ENCODE measurements around the gene MAP3K21.

Gene MAP3K21

GRCh38 chr1:233359431-233359830 lies 31.9 kb downstream of the MAP3K21 start:
- no peak for DNase-seq (ENCODE audit: low read depth)

DNA sequence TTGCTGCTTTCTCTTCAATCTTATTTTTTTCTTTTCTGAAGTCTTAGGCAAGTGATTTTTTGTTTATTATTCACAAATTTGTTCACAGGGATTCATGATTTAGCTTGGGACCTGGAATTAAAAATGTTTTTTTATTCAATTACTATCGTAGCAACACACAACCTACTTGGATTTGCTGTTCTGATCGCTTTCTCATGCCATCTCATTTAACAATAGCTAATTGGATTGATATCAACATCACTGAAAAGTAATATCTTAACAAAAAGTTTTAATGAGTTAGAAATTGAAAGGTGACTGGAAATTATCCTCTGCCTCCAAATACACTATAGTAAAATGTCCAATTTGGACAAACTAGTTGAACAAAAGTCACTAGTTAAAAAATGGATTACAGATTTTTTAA lies 32.4 kb downstream of the MAP3K21 start:
- DNase-seq (ENCODE audit: low read depth) = no peak

GRCh38 chr1:233360525-233361102 lies 33.1 kb downstream of the MAP3K21 start:
- no peak for DNase-seq (ENCODE audit: low read depth)

GRCh38 chr1:233361876-233362275 lies 34.4 kb downstream of the MAP3K21 start:
- DNase-seq (ENCODE audit: low read depth) = no peak

DNA sequence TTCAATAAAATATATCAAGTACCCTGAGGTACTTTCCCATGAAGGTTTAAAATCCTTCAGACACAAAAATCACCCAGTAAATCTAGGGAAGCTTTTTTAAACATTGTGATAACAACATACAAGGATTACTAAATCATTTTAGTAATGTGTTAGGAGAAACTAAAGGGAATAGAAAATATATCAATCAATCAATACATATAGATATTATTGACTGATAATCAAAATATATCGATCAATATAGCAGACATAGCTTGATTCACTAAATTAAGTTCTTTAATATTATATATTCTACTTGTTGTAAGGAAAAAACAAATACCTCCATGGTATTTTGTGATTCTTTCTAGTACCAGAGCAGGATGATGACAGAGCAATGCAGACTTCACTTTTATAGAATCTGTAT lies 35.2 kb downstream of the MAP3K21 start:
- no peak for DNase-seq (ENCODE audit: low read depth)

DNA sequence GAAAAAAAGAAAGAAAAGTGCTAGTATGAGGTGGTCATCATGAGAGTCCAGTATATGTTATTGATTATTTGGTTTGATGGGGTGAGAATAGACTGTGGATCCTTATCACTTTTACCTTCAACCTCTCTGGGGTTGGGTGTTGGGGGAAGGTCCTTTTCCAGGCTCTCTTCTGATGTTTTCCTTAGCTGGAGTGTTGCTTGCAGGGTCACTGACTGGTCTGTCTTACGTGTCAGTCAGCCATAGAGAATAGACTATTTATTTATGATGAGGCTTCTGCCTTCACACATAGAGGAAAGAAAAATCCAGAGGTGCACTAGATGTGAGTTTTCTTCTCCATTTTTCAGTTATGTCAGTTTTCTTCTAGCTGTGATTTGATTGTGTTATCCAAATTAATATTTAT lies 36.5 kb downstream of the MAP3K21 start:
- no peak for DNase-seq (ENCODE audit: low read depth)

GRCh38 chr1:233364695-233365539 lies 37.4 kb downstream of the MAP3K21 start:
- DNase-seq (ENCODE audit: low read depth) = no peak

GRCh38 chr1:233366575-233366974 lies 39.1 kb downstream of the MAP3K21 start:
- DNase-seq (ENCODE audit: low read depth) = no peak

DNA sequence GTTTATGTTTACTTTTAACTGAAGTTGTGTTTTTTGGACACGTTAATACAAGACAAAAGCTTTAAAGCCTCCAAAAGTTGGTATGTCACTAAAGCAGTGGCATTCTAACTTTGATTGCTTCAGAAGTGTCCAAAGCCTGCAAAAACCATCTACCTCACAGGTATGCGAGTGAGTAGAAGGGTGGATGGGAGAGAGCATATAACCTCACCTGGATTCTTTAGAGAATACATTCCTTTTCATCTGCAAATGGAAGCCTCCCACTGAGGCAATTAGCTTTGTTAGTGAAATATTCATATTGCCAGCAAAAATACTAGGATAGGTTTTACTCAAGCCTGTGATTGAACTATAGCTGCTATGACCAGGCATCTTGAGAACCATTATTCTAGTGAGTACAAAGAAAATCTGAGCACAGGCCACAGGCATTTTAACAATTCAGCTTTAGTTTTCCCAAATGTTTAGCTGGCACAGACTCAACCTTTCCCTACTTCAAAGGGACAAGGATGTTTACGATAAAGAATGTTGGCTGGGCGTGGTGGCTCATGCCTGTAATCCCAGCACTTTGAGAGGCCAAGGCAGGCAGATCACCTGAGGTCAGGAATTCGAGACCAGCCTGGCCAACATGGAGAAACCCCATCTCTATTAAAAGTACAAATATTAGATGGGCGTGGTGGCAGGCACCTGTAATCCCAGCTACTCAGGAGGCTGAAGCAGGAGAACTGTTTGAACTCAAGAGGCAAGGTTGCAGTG lies 39.7 kb downstream of the MAP3K21 start:
- no peak for DNase-seq (ENCODE audit: low read depth)

DNA sequence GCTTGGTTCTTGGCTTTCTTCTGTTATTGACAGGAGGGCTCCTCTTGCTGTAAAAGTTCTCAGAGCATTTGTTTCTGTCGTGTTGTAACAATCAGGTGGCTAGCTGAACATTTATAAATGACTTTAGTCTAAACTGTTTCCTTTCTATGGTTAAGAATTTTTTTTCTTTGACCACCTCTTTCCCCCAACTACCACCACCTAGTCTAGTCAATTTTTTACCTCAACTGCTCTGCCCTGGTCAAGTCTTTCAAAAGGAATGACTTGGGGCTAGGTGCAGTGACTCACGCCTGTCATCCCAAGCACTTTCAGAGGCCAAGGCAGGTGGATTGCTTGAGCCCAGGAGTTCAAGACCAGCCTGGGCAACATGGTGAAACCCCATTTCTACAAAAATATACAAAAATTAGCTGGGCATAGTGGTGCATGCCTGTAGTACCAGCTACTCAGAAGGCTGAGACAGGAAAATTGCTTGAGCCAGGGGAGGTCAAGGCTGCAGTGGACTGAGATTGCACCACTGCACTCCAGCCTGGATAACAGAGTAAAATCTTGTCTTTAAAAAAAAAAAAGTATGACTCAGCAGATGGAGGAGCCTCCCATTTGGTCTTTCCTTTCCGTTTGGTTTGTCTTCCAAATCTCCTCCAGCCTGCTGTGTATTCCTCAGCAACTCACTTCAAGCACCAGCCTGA lies 40.7 kb downstream of the MAP3K21 start:
- no peak for DNase-seq (ENCODE audit: low read depth)

DNA sequence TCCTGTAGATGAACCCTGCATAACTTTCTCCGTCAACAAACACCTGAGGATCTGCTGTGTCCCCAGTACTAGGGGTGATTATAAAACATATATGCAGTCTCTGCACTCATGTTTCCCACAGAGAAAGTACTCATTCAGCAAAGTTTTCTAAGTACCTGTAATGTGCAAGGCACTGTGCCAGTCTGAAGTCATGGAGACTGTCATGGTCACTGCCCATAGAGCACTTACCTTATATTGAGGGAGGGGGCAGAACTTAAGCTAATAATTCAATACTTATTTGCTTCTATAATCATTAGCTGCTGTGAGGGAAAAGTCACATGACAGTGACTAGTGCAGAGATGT lies 41.2 kb downstream of the MAP3K21 start:
- DNase-seq (ENCODE audit: low read depth) = no peak

DNA sequence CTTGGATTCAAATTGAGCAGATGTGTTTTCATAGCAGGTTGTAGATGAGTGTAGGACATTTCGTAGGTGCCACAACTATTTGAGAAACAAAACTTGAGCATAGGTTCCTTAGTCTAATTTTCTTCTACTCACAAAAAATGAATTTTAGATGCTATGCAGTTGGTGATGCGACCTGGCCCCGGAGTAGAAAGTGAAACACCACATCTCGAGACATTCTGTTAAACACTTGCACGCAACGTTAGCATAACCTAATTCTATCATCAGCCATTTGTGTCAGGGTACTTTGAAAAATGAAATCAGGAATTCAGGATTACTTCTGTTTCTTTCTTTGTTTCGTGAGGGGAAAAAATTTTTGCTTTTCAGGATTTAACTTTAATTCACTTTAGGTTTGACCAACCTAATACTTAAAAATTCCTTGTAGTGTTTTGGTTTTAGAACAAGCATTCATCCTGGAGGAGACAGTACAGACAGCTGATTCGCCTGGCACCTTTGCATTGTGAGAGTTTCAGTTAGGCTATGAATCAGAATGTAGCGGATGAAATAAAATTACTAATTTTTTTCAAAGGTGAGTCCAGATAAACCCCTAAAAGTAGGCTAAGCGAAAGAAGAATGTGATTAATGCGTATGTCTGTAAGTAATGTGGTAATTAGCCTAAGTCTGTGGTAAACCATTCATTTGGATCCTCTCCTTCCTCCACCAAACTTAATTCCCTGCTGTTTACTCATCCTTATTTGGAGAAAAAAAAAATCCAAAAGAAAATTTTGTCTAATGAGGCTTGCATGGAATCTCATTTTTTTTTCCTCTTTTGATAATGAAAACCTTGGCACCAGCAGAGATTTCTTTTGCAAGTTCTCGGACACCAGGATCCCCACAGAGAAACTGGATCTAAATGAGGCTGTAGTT lies 44.9 kb downstream of the MAP3K21 start:
- no peak for DNase-seq (ENCODE audit: low read depth)

GRCh38 chr1:233373226-233373625 lies 45.7 kb downstream of the MAP3K21 start:
- no peak for DNase-seq (ENCODE audit: low read depth)

DNA sequence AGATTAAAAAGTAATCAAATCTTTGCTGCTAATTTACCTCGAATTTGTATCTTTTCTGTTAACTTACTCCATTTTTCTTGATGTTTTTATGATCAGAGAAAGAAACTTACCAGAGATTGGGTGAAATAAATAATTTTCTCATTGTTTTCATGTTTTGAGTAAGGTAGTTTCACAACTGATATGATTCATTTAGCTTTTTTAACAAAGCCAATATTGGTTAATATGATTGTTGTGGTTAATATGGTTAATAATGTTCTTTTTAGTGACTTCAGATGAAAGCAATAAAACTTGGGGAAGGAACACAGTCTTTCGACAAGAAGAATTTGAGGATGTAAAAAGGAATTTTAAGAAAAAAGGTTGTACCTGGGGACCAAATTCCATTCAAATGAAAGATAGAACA lies 48.1 kb downstream of the MAP3K21 start:
- DNase-seq (ENCODE audit: low read depth) = no peak

- DNase-seq (ENCODE audit: low read depth) = no peak
These were observed 49.0 kb downstream of the MAP3K21 start for GRCh38 chr1:233376382-233377110.

DNA sequence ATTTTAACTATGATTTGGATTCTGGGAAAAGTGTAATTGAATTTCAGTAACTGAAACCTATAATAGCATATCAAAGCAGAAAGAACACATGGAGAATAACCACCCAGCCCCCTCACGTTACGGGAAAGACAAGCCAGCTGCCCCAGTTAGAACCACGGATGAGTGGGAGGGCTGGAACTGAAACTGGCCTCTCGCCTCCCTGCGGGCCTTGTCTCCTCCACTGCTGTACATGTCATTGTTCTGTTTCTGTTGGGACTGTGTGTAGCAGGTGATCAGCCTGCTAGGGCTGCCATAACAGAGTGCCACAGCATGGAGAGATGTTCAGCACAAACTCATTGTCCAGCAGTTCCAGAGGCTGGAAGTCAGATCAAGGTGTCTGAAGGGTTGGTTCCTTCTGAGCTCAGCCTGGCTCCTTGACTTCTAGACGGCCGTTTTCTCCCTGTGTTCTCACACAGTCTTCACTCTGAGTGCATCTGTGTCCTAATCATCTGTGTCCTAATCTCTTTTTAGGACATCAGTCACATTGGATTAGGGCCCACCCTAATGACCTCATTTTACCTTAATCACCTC lies 52.4 kb downstream of the MAP3K21 start:
- no peak for DNase-seq (ENCODE audit: low read depth)

- DNase-seq (ENCODE audit: low read depth) = no peak
These were observed 54.3 kb downstream of the MAP3K21 start for GRCh38 chr1:233381806-233382205.

- no peak for DNase-seq (ENCODE audit: low read depth)
These were observed 56.5 kb downstream of the MAP3K21 start for GRCh38 chr1:233383984-233384383.

- DNase-seq (ENCODE audit: low read depth) = no peak
These were observed 58.8 kb downstream of the MAP3K21 start for GRCh38 chr1:233386336-233386735.

- no peak for DNase-seq (ENCODE audit: low read depth)
These were observed 60.1 kb downstream of the MAP3K21 start for GRCh38 chr1:233387585-233387984.

DNA sequence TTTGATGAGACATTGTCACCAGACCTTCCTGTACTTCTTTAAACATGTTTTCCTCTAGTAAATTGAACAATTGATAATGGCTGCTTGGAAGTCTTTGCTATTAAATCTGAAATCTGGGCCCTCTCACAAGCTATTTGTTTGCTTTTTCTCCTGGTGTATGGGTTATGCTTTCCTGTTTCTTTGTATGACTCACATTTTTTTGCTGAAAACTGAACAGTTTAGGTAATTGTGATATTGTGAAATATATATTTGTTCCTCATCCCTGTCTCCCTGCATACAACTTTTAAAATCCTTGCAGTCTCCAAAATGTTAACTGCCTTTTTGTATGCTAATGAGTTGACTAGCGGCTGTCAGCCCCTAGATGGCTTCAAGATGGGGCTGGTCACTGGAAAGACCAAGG lies 61.6 kb downstream of the MAP3K21 start:
- no peak for DNase-seq (ENCODE audit: low read depth)
